Ovary (tissue), 9 donors: ENCODE data around the gene MAPRE3. TPM values are rescaled to one million over a fixed set of nuclear protein-coding genes. Genes with fewer than 3 reads are reported as not detected.

ENCODE experiments used
- DNase-seq, 5 donors: peaks; one replicate each; pipeline ENCODE4 v3.0.0-alpha.2; 2019 to 2020
- H3K27ac ChIP-seq, 2 donors: fragments of 200-600 bp; one replicate each; pipeline versions ENCODE4 v1.5.1 to v1.8.0; 2019 to 2022
- H3K27me3 ChIP-seq: fragments of 200-600 bp; one replicate; pipeline ENCODE4 v1.8.0; 2022
- H3K36me3 ChIP-seq: fragments of 200-600 bp; sonication (generic); one replicate; pipeline ENCODE4 v1.5.1; 2019
- H3K4me1 ChIP-seq: one replicate; pipeline ENCODE4 v1.8.1; 2013; ENCODE audit warnings: mild to moderate bottlenecking, moderate library complexity; ENCODE audit not compliant: insufficient read depth
- H3K4me3 ChIP-seq: fragments of 200-600 bp; sonication (generic); one replicate; pipeline ENCODE4 v1.5.1; 2017
- H3K9me3 ChIP-seq, 2 donors: fragments of 200-600 bp in 1 of 2; sonication (generic) in 1 of 2; one replicate each; pipeline versions ENCODE4 v1.5.1 to v1.8.1; 2013 to 2019; ENCODE audit warnings: mild to moderate bottlenecking in 1 of 2, moderate library complexity in 1 of 2
- EP300 ChIP-seq: sonication (generic); formaldehyde crosslinking; IDR thresholded peaks from one replicate; pipeline ENCODE4 v1.6.1; 2017; ENCODE audit warnings: antibody characterized with exemption
- POLR2A ChIP-seq: fragments of 450-650 bp; IDR thresholded peaks from one replicate; pipeline ENCODE4 v1.6.1; 2017; ENCODE audit warnings: antibody characterized with exemption, mild to moderate bottlenecking, moderate library complexity
- WGBS, 3 donors: extraction: QIAGEN DNeasy Blood & Tissue Kit in 1 of 3; methylation state at CpG; one replicate each; pipeline versions ENCODE4 v1.1.5 to v1.1.7; 2013 to 2017; 5-methylcytosine and 5-hydroxymethylcytosine counted together
- intact Hi-C, 4 donors: fragments of 100-400 bp; cut with DNase I; formaldehyde crosslinking; loops; one replicate each; pipeline versions ENCODE4 v1.11.0 to v1.15.1; 2022 to 2023
- polyA plus RNA-seq, 2 donors: library from polyadenylated mRNA; stranded (reverse); fragments of 200-250 nt in 1 of 2; fragments of 350-450 nt in 1 of 2; fragmentation: Illumina TruSeq in 1 of 2; extraction: RNeasy Lipid Tissue Mini Kit (QIAGEN cat#74804) in 1 of 2; gene quantifications; one replicate each; pipeline ENCODE4 v1.2.3, GENCODE V29; 2013 to 2014
- total RNA-seq, 7 donors: library from RNA; depleted of rRNA in 2 of 7; stranded (reverse); fragments of >200 nt in 2 of 7; fragmentation: NEBNext Ultra II Directional in 3 of 7; extraction: Animal tissue kit (Norgen Biotek cat#: 25700) in 3 of 7; gene quantifications; one replicate each; pipeline versions ENCODE4 v1.1.0 to v1.2.4, GENCODE V29; 2016 to 2023
- TF ChIP-seq, protein P1 (sequence below), 3 donors: fragments of 450-650 bp in 2 of 3; fragments of 200-600 bp in 1 of 3; IDR thresholded peaks; one replicate each; pipeline versions ENCODE4 v1.5.1 to v1.8.0; 2016 to 2022; ENCODE audit warnings: antibody characterized with exemption in 3 of 3, mild to moderate bottlenecking in 1 of 3
- donor health status: DM: no; HTN: no; CAD: no; lungs with moderate emphysema.
- donor health status: DM: no; HTN: no; CAD: no.
- donor health status: Bipolar disorder and iron deficiency.
- donor health status: DM: yes; HTN: yes; CAD: no.
- donor health status: DM: no; HTN: no; CAD: no.
- donor health status: DM: yes; HTN: yes; CAD: no.

Gene MAPRE3
- total and polyA plus RNA-seq, 9 donors = 23.8 to 51.8 (median 34.3) TPM

DNA sequence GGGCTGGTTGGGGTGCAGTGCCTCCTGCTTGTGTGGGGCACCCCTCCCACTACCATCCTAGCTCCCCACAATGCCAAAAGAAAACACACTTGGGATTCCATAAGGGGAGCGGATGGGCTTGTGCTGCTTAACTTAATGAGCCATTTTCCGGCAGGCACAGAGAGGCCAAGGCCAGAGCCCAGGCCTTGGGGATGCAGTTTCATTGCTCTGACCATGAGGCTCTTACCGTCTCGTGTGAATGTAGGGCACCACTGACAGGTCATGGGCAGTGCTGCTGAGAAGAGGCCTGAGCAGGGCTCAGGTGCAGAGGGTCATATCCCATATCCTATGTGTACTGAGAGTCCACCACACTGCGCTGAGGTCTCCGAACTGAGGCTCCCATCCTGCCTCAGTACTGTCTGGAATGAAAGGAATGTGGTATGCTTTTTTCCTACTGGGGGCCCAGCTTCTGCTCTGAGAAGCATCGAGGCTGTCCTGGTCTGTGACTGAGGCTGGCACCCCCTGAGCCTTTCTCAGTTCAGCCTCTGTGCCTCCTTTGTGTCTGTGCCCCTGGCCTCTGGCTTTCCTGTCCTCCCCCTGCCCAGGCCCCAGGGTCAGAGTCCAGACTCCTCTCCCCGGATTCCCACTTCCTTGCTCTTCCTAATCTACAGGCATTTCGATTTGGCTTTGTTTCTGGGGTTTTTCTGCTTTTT lies 45.2 kb upstream of the MAPRE3 start:
- no peaks in the 10 kb centered on the region for H3K9me3 ChIP-seq
- peaks cover 3% of the 10 kb centered on the region for H3K4me1 ChIP-seq
- WGBS, 3 donors = 22 to 37% (median 31%) methylated on average over 9 of the region's 9 CpGs
- no peaks in the 10 kb centered on the region for H3K36me3 ChIP-seq
- no peaks in the 10 kb centered on the region for H3K27me3 ChIP-seq
- no peak for DNase-seq
- H3K4me3 ChIP-seq = no peak overlapping the region
- intact Hi-C loops = loop anchor here in 1 of 4 donors (10.0 kb wide), 1 partner anchor 80 kb away; the partner anchor contains the start of gene DPYSL5
- H3K27ac ChIP-seq = no peak overlapping the region
- TF ChIP-seq POLR2A (no peak), EP300 (no peak)
- TF ChIP-seq, protein P1, sequence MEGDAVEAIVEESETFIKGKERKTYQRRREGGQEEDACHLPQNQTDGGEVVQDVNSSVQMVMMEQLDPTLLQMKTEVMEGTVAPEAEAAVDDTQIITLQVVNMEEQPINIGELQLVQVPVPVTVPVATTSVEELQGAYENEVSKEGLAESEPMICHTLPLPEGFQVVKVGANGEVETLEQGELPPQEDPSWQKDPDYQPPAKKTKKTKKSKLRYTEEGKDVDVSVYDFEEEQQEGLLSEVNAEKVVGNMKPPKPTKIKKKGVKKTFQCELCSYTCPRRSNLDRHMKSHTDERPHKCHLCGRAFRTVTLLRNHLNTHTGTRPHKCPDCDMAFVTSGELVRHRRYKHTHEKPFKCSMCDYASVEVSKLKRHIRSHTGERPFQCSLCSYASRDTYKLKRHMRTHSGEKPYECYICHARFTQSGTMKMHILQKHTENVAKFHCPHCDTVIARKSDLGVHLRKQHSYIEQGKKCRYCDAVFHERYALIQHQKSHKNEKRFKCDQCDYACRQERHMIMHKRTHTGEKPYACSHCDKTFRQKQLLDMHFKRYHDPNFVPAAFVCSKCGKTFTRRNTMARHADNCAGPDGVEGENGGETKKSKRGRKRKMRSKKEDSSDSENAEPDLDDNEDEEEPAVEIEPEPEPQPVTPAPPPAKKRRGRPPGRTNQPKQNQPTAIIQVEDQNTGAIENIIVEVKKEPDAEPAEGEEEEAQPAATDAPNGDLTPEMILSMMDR (IDR thresholded peaks at IDR 0.05) = no peak

DNA sequence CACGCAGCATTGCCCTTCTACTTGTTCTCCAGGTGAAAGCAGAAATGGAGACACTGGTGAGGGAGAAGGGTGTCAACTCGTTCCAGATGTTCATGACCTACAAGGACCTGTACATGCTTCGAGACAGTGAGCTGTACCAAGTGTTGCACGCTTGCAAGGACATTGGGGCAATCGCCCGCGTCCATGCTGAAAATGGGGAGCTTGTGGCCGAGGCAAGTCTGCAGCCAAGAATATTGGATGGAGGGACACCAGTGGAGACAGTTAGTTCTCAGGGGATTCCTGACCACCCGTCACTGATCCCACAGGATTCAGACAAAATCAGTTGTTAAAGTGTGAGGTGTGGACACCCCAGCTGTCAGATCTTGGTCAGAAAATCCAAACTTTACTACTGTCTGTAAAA lies 43.2 kb upstream of the MAPRE3 start:
- H3K9me3 ChIP-seq = no peaks in the 10 kb centered on the region
- TF ChIP-seq EP300 (no peak), POLR2A (no peak)
- TF ChIP-seq, protein P1 (IDR thresholded peaks at IDR 0.05) = no peak
- H3K27me3 ChIP-seq = no peaks in the 10 kb centered on the region
- intact Hi-C loops = loop anchor here in 1 of 4 donors (10.0 kb wide), 1 partner anchor 82 kb away; the partner anchor contains the start of gene DPYSL5
- WGBS, 3 donors = 88 to 97% (median 93%) methylated on average over 9 of the region's 9 CpGs
- H3K4me1 ChIP-seq = peaks cover 3% of the 10 kb centered on the region
- no peak for DNase-seq
- H3K36me3 ChIP-seq = no peaks in the 10 kb centered on the region
- no peak overlapping the region for H3K4me3 ChIP-seq
- H3K27ac ChIP-seq = no peak overlapping the region

DNA sequence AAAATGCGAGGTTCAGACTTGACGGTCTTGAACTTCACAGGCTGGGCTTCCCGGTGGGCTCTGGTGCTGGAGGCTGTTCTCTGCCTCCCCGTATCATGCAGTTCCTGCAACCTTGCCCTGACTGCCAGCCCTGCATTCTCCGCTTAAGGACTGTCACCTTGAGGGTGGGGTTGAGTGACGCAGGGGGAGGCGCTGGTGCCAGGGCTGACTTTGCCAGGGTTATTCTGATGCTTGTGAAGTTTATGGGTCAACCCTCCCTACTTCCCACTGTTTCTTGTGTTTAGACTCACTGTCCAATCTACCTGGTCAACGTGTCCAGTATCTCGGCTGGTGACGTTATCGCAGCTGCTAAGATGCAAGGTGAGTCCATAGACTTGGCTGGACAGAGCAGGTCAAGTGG lies 37.5 kb upstream of the MAPRE3 start:
- WGBS, 3 donors = 72 to 78% (median 75%) methylated on average over 11 of the region's 11 CpGs

DNA sequence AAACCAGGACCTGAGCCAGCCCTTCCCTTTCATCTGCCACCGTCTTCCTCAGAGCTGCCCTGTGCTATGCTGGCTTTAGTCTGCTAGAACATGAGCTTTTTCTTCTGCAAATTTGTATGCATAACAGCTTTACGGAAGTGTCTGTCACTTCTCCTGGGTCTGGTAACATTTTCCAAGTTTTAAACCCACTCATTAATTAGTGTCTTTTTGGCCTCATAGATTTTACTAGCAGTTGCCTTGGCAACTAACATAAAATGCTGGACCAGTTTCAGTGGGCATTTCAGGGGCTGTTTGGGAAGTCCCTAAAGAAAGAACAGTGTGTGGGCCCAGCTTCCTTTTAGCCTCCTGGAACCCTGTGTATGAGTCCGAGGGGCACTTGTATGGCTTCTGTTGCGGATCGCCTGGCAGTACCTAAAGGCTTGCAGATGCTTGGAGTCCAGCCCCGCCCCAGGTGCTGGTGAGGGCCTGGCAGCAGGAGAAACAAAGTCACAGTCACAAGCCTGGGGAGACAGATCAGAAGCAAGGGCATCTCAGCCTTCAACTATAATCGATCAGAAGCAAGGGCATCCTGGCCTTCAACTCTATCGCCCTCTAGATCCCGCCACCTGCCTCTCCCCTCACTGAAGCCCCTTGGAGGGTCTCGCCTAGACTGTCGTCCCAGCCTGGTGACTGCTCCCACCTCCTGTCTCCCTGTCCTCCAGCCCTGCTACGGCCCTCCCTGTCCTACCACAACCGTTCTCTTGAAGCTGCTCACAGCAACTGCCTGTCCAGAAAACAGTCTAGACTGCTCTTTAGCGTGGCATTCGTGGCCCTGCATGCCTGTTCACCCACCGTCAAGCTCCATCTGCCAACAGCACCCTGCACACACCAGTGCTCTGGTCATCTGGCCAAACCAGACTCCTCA lies 36.8 kb upstream of the MAPRE3 start:
- H3K4me3 ChIP-seq = no peak overlapping the region
- DNase-seq = no peak
- intact Hi-C loops = no loop called here
- no peaks in the 10 kb centered on the region for H3K4me1 ChIP-seq
- 85 to 92% (median 89%) methylated on average over 16 of the region's 16 CpGs for WGBS, 3 donors
- no peaks in the 10 kb centered on the region for H3K27me3 ChIP-seq
- H3K36me3 ChIP-seq = no peaks in the 10 kb centered on the region
- H3K27ac ChIP-seq = no peak overlapping the region
- TF ChIP-seq EP300 (no peak), POLR2A (no peak)
- TF ChIP-seq, protein P1 (IDR thresholded peaks at IDR 0.05) = no peak
- no peaks in the 10 kb centered on the region for H3K9me3 ChIP-seq

More for the DNA sequence above, 37.5 kb upstream of the MAPRE3 start:
- no peak overlapping the region for H3K27ac ChIP-seq
- no peaks in the 10 kb centered on the region for H3K36me3 ChIP-seq
- TF ChIP-seq EP300 (no peak), POLR2A (no peak)
- TF ChIP-seq, protein P1 (IDR thresholded peaks at IDR 0.05) = no peak
- no peak overlapping the region for H3K4me3 ChIP-seq
- DNase-seq = no peak
- no peaks in the 10 kb centered on the region for H3K4me1 ChIP-seq
- intact Hi-C loops = no loop called here
- no peaks in the 10 kb centered on the region for H3K9me3 ChIP-seq
- H3K27me3 ChIP-seq = no peaks in the 10 kb centered on the region
